D341Med (cell line): Measurements from ENCODE around the gene AQP12B.
"Not testable (repeated sequence)": the region's sequence is repeated elsewhere in the genome, so short reads cannot be mapped to it uniquely, and the experiment has no call there.

ENCODE experiments used
- DNase-seq: peaks from one replicate; pipeline ENCODE4 v3.0.0; 2012; ENCODE audit warnings: low spot score

The AQP12B gene, protein sequence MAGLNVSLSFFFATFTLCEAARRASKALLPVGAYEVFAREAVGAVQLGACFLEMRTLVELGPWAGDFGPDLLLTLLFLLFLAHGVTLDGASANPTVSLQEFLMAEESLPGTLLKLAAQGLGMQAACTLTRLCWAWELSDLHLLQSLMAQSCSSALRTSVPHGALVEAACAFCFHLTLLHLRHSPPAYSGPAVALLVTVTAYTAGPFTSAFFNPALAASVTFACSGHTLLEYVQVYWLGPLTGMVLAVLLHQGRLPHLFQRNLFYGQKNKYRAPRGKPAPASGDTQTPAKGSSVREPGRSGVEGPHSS

DNA sequence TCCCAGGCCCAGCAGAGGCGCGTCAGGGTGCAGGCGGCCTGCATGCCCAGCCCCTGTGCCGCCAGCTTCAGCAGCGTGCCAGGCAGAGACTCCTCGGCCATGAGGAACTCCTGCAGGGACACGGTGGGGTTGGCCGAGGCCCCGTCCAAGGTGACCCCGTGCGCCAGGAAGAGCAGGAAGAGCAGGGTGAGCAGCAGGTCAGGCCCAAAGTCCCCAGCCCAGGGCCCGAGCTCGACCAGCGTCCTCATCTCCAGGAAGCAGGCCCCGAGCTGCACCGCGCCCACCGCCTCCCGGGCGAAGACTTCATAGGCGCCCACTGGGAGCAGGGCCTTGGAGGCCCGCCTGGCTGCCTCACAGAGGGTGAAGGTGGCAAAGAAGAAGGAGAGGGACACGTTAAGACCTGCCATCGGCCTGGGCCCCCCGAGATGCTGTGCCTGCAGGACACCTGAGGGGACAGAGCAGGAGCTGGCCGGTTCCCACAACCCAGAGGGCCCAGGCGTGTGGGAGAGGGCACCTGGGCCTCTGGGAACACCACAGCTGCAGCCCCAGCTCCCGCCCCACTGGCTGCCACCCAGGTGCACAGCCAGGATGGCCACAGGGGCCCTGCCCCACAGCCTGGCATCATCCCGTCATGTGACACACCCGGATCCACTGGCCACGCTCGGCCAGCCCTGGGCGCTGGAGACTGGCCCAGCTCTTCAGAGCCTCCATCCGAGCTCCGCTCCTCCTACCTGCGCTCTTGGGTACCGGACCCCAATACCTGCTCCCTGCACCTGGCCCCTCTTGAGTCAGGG lies at the start of gene AQP12B:
AQP12B (minus strand) TSS at position 455 of the 794 bp plus-strand sequence; CDS start at position 407, 48 bp downstream.
- DNase-seq: not testable (repeated sequence)

DNA sequence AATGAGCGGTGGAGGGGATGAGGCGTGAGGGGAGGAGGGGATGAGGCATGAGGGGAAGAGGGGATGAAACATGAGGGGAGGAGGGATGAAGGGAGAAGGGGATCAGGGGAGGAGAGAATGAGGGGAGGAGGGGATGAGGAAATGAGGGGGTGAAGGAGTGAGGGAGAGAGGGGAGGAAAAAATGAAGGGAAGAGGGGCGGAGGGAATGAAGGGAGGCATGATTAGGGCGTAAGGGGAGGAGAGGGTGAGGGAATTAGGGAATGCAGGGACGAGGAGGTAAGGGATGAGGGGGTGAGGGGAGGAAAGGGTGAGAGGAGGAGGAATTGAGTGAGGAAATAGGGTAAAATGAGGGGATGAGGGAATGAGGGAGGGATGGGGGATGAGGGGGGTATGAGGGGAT lies 49.5 kb upstream of the AQP12B start:
- no peak for DNase-seq

GRCh38 chr2:240731178-240731545 lies 48.5 kb upstream of the AQP12B start:
- no peak for DNase-seq

DNA sequence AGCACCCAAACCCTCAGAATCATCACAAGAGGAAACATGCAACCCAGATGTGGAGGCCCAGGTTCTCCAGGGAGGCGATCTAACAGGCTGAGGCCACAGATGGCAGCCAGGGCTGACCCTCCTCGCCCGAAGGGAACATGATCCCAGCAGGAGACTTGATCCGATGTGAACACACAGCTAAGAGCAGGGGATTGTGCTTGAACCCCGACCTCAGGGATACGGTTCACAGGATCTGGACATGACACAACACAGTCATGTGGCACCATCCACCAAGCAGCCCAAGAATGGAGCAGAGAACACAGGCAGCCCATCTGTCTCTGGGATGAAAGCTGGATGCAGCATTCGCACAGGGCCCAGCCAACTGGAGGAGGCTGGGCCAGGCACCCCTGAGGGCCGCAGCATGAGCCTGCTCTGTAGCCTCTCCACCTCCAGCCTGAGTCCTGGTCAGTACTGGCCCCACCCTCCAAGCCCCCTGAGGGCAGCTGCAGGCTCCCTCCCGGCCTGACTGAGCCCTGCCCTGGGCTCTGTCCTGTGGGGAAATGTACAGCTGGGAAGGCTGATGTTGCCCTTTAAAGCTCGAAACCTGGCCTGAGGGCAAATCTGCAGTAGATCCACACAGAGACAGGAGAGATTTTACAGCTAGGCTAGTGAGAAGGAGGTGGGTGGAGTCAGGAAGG lies 48.0 kb upstream of the AQP12B start:
- DNase-seq: no peak

DNA sequence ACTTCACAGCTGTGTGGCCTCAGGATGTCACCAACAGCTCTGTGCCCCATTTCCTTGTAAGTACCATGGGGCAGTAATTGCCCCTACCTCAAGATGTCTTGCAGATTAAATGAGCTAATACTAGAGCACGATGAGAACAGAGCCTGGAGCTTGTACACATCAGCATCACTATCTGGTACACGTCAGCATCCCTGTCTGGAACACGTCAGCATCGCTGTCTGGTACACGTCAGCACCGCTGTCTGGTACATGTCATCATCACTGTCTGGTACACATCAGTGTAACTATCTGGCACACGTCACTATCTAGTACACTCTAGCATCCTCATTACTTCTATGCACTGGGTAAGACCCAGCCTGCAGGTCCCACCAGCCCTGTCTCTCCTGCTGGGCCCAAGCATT lies 46.1 kb upstream of the AQP12B start:
- DNase-seq: no peak

- no peak for DNase-seq
Observed at GRCh38 chr2:240728361-240728760, 45.7 kb upstream of the AQP12B start.

GRCh38 chr2:240727913-240728312 lies 45.2 kb upstream of the AQP12B start:
- DNase-seq: no peak

DNA sequence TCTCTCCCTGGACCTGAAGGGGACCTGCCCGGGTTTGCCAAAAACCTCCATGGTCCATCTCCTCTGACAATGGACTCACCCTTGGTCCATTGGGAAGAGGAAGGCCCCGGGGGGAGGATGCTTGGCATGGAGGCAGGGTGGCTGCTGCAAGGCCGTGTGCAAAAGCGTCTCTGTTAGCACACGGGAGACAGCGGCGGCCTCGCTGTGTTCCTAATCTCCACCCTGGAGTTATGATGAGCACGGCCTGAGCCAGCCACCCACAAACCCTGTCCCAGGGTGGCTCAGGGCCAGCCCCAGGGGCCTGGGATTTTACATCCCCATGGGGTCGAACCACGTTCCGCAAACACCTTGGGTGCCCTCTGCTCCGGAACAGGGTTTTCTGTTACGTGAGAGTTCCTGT lies 44.8 kb upstream of the AQP12B start:
- DNase-seq: no peak

- DNase-seq: no peak
Observed at GRCh38 chr2:240726876-240727275, 44.2 kb upstream of the AQP12B start.

GRCh38 chr2:240725671-240726070 lies 43.0 kb upstream of the AQP12B start:
- DNase-seq: no peak

- no peak for DNase-seq
Observed at GRCh38 chr2:240725266-240725665, 42.6 kb upstream of the AQP12B start.

GRCh38 chr2:240724431-240724830 lies 41.7 kb upstream of the AQP12B start:
- DNase-seq: no peak

GRCh38 chr2:240723851-240724250 lies 41.2 kb upstream of the AQP12B start:
- DNase-seq: no peak

- DNase-seq: no peak
Observed at GRCh38 chr2:240722796-240723735, 40.4 kb upstream of the AQP12B start.

DNA sequence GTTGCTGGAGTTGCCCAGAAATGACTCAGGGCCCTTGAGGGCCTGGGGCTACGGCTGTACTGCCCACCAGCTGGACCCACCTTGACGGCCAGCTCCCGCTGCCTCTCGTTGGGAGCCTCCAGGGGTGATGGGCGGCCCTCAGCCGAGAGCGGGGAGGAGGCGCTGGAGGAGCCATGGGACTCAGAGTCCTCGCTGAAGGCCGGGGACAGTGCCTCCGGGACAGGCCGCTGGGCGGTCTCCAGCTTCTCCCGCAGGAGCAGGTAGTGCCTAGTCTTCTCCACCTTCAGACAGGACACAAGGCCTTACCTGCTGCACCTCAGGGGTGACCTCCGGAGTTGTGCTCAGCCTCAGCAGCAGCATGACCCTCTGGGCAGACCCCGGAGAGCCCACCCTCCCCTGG lies 39.7 kb upstream of the AQP12B start:
- DNase-seq: no peak

DNA sequence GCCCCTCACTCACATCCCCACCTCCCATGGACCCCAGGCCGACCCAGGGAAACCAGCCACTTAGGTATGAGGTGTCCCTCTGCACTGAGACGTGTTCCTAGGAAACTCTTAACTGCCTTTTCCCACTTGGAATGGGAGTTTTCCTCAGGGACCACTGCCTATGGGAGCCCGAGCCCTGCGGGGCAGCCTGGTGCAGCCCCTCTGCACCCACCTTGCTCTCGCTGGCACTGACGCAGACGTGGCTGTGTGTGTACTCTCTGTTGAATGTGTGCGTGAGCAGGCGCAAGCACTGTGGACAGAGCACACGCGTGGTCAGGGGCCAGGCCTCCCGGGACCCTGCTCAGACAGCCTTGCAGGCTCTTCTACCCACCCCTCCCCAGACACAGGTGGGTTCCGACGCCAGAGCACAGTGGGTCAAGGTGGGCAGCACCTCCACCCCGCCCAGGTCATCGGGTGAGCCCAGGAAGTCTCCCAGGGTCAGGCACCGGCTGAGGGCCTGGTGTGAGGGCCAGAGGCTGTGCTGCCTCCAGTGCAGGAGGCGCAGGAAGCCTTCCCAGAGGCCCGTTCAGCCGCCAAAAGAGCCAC lies 39.0 kb upstream of the AQP12B start:
- no peak for DNase-seq

DNA sequence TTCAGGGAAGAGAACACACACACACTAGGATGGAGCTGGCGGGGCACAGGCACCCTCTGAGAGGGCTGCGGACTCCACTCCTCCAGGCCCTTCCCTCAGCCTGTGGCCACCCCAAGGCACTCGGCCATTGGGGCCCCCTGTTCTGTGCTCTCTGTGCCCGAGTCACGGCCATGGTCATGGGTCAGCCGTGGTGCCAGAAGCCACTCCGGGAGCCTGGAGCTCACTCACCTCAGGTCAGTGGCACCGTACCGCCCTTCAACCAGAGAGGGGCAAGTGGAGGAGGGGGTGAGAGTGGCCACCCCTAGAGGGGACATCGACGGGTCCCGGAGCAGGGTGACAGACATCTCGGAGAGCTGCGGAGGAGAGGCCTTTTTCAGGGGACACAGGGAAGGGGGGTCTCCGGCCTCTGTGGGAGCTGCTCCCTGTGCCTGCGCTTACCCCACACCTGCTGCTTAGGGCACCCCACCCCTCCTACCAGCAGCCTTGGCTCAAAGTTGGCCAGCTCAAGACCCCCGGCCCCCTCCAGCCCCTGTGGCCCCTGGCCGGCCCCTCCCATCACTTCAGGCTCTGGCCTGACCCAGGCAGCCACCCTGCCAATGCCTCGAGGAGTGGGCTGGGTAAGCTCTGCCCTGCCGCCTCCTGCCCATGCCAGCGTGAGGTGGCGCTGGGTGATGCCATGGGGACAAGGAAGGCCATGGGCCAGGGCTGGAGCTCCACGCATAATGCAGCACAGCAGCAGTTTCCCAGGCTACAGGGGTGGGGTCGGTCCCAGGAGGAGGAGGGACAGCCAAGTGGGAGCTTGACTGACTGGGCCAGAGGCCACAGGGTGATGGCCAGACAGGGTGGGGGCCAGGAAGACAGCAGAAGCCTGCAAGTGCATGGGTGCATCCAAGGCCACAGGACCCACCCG lies 38.3 kb upstream of the AQP12B start:
- no peak for DNase-seq

- no peak for DNase-seq
Observed at GRCh38 chr2:240719676-240720545, 37.2 kb upstream of the AQP12B start.

- DNase-seq: no peak
Observed at GRCh38 chr2:240718896-240719490, 36.3 kb upstream of the AQP12B start.
